ENCODE measurements around the gene PEX26. TPM values are rescaled to one million over a fixed set of nuclear protein-coding genes. Genes with fewer than 3 reads are reported as not detected.
"Not testable (repeated sequence)": the region's sequence is repeated elsewhere in the genome, so short reads cannot be mapped to it uniquely, and the experiment has no call there.

PEX26 gene
- total RNA-seq, 4 donors from 2014 or later = 23.1 to 31.0 (median 24.8) TPM

GRCh38 chr22:18120857-18121256 lies 43.1 kb downstream of the PEX26 start:
- DNase-seq (ENCODE audit: low spot score in 2 of 2) = no peak
- TF ChIP-seq POLR2A (IDR thresholded peaks at IDR 0.05) (no peak), CTCF (IDR thresholded peaks at IDR 0.05) (no peak)
- 88 to 96% methylated on average over 4 of the region's 4 CpGs for WGBS, 2 donors
- intact Hi-C loops (cut with DNase I; ENCODE audit: low total_unique reads) = no loop called here
- H3K4me3 ChIP-seq (ENCODE audit: low read depth, poor library complexity, severe bottlenecking) = no peak overlapping the region

- TF ChIP-seq POLR2A (IDR thresholded peaks at IDR 0.05) (no peak), CTCF (IDR thresholded peaks at IDR 0.05) (no peak)
- no peak for DNase-seq (ENCODE audit: low spot score in 2 of 2)
- intact Hi-C loops (cut with DNase I; ENCODE audit: low total_unique reads) = no loop called here
- no peak overlapping the region for H3K4me3 ChIP-seq (ENCODE audit: low read depth, poor library complexity, severe bottlenecking)
- 88 to 89% methylated on average over 13 of the region's 13 CpGs for WGBS, 2 donors
Observed at GRCh38 chr22:18121506-18121905, 43.7 kb downstream of the PEX26 start.

GRCh38 chr22:18121954-18122554 lies 44.3 kb downstream of the PEX26 start:
- no peak for DNase-seq (ENCODE audit: low spot score in 2 of 2)
- intact Hi-C loops (cut with DNase I; ENCODE audit: low total_unique reads) = no loop called here
- WGBS, 2 donors = 94 to 95% methylated on average over 5 of the region's 5 CpGs
- H3K4me3 ChIP-seq (ENCODE audit: low read depth, poor library complexity, severe bottlenecking) = no peak overlapping the region
- TF ChIP-seq POLR2A (IDR thresholded peaks at IDR 0.05) (no peak), CTCF (IDR thresholded peaks at IDR 0.05) (no peak)

GRCh38 chr22:18123476-18124025 lies 45.8 kb downstream of the PEX26 start:
- DNase-seq (ENCODE audit: low spot score in 2 of 2); intact Hi-C loops (cut with DNase I; ENCODE audit: low total_unique reads); H3K4me3 ChIP-seq (ENCODE audit: low read depth, poor library complexity, severe bottlenecking): not testable (repeated sequence)
- WGBS, 2 donors = 93 to 94% methylated on average over 19 of the region's 19 CpGs

GRCh38 chr22:18126606-18127005 lies 48.8 kb downstream of the PEX26 start:
- no peak for TF ChIP-seq POLR2A (IDR thresholded peaks at IDR 0.05)
- no peak for TF ChIP-seq CTCF (IDR thresholded peaks at IDR 0.05)
- WGBS, 2 donors = 98% methylated on average over 18 of the region's 18 CpGs
- no peak for DNase-seq (ENCODE audit: low spot score in 2 of 2)
- H3K4me3 ChIP-seq (ENCODE audit: low read depth, poor library complexity, severe bottlenecking) = no peak overlapping the region
- intact Hi-C loops (cut with DNase I; ENCODE audit: low total_unique reads) = no loop called here

GRCh38 chr22:18130018-18130417 lies 52.2 kb downstream of the PEX26 start:
- WGBS, 2 donors = 83 to 86% methylated on average over 8 of the region's 8 CpGs
- no peak for TF ChIP-seq CTCF (IDR thresholded peaks at IDR 0.05)
- no peak for TF ChIP-seq POLR2A (IDR thresholded peaks at IDR 0.05)

More at GRCh38 chr22:18130018-18130417, 52.2 kb downstream of the PEX26 start:
- no peak for DNase-seq (ENCODE audit: low spot score in 2 of 2)
- intact Hi-C loops (cut with DNase I; ENCODE audit: low total_unique reads) = no loop called here
- no peak overlapping the region for H3K4me3 ChIP-seq (ENCODE audit: low read depth, poor library complexity, severe bottlenecking)

Measured in lower leg skin (tissue), 4 donors.